Liver (tissue), 9 donors: Measurements from ENCODE around the gene ADCY4. TPM values are rescaled to one million over a fixed set of nuclear protein-coding genes. Genes with fewer than 3 reads are reported as not detected.

Source experiments
- DNase-seq: peaks from one replicate; pipeline ENCODE4 v3.0.0-alpha.2; 2017; ENCODE audit warnings: low spot score
- H3K27ac ChIP-seq, 2 donors: one replicate each; pipeline ENCODE4 v1.7.0; 2013; ENCODE audit warnings: inconsistent platforms in 2 of 2, low read length in 2 of 2, control low read depth in 1 of 2, low read depth in 1 of 2, mild to moderate bottlenecking in 1 of 2
- H3K27me3 ChIP-seq, 4 donors: one replicate each; pipeline versions ENCODE4 v1.6.1 to v1.7.0; 2013; ENCODE audit warnings: low read length in 3 of 4, inconsistent platforms in 1 of 4, mild to moderate bottlenecking in 1 of 4, moderate library complexity in 1 of 4; ENCODE audit not compliant: control insufficient read depth in 4 of 4, insufficient read depth in 4 of 4
- H3K36me3 ChIP-seq, 4 donors: one replicate each; pipeline versions ENCODE4 v1.6.1 to v1.7.0; 2013; ENCODE audit warnings: low read length in 3 of 4, mild to moderate bottlenecking in 3 of 4, low read depth in 1 of 4, moderate library complexity in 1 of 4; ENCODE audit not compliant: control insufficient read depth in 4 of 4, insufficient read depth in 3 of 4
- H3K4me1 ChIP-seq, 4 donors: one replicate each; pipeline versions ENCODE4 v1.6.1 to v1.7.0; 2013; ENCODE audit warnings: low read length in 3 of 4, mild to moderate bottlenecking in 3 of 4, moderate library complexity in 1 of 4; ENCODE audit not compliant: control insufficient read depth in 4 of 4, insufficient read depth in 4 of 4
- H3K4me3 ChIP-seq, 3 donors: one replicate each; pipeline versions ENCODE4 v1.6.1 to v1.7.0; 2013; ENCODE audit warnings: low read length in 3 of 3, control low read depth in 1 of 3, low read depth in 1 of 3, mild to moderate bottlenecking in 1 of 3
- H3K9ac ChIP-seq, 2 donors: one replicate each; pipeline ENCODE4 v1.7.0; 2013; ENCODE audit warnings: low read length in 2 of 2, mild to moderate bottlenecking in 2 of 2, moderate library complexity in 2 of 2, control low read depth in 1 of 2, low read depth in 1 of 2
- H3K9me3 ChIP-seq, 4 donors: one replicate each; pipeline versions ENCODE4 v1.6.1 to v1.7.0; 2013; ENCODE audit warnings: low read length in 3 of 4; ENCODE audit not compliant: control insufficient read depth in 4 of 4
- EGR1 ChIP-seq, 2 donors: IDR thresholded peaks; 2 replicates each; pipeline ENCODE4 v1.6.1; 2016 to 2018; ENCODE audit warnings: antibody characterized with exemption in 2 of 2, low read depth in 2 of 2
- FOXA1 ChIP-seq: IDR thresholded peaks from 2 replicates; pipeline ENCODE4 v1.6.1; 2016; ENCODE audit warnings: antibody characterized with exemption
- FOXA2 ChIP-seq: IDR thresholded peaks from 2 replicates; pipeline ENCODE4 v1.6.1; 2016; ENCODE audit warnings: antibody characterized with exemption
- HNF4A ChIP-seq, 2 donors: conservative IDR thresholded peaks; 2 replicates each; pipeline ENCODE4 v1.6.1; 2016; ENCODE audit warnings: antibody characterized with exemption in 2 of 2, mild to moderate bottlenecking in 2 of 2
- HNF4G ChIP-seq: IDR thresholded peaks from 2 replicates; pipeline ENCODE4 v1.6.1; 2016; ENCODE audit warnings: antibody characterized with exemption
- RAD21 ChIP-seq, 2 donors: IDR thresholded peaks; 2 replicates each; pipeline ENCODE4 v1.6.1; 2016; ENCODE audit warnings: antibody characterized with exemption in 2 of 2, mild to moderate bottlenecking in 2 of 2
- RXRA ChIP-seq, 2 donors: IDR thresholded peaks; 2 replicates each; pipeline ENCODE4 v1.6.1; 2017 to 2018; ENCODE audit warnings: antibody characterized with exemption in 2 of 2, mild to moderate bottlenecking in 1 of 2
- SP1 ChIP-seq: IDR thresholded peaks from 2 replicates; pipeline ENCODE4 v1.6.1; 2018; ENCODE audit warnings: antibody characterized with exemption, mild to moderate bottlenecking
- TAF1 ChIP-seq: conservative IDR thresholded peaks from 2 replicates; pipeline ENCODE4 v1.6.1; 2016; ENCODE audit warnings: antibody characterized with exemption, mild to moderate bottlenecking
- YY1 ChIP-seq: IDR thresholded peaks from 2 replicates; pipeline ENCODE4 v1.6.1; 2016; ENCODE audit warnings: antibody characterized with exemption, mild to moderate bottlenecking
- WGBS: extraction: QIAGEN DNeasy Blood & Tissue Kit; methylation state at CpG from one replicate; pipeline ENCODE4 v1.1.7; 2013; 5-methylcytosine and 5-hydroxymethylcytosine counted together
- polyA plus RNA-seq, 2 donors: library from polyadenylated mRNA; stranded (reverse) in 1 of 2; unstranded in 1 of 2; fragments of 200-250 nt in 1 of 2; fragments of >200 nt in 1 of 2; fragmentation: Nextera tagmentation in 1 of 2; extraction: Ambion mirVana in 1 of 2; gene quantifications; one replicate each; pipeline versions ENCODE4 v1.2.1 to v1.2.3, GENCODE V29; 2013 to 2015
- total RNA-seq, 2 donors: library from RNA; depleted of rRNA; stranded (reverse); fragments of >200 nt; gene quantifications; one replicate each; pipeline ENCODE4 v1.2.3, GENCODE V29; 2014
- TF ChIP-seq, protein P1 (sequence below): IDR thresholded peaks from 2 replicates; pipeline ENCODE4 v1.6.1; 2016; ENCODE audit warnings: antibody characterized with exemption, mild to moderate bottlenecking
- TF ChIP-seq, protein P2 (sequence below): fragments of 150-350 bp; IDR thresholded peaks from 2 replicates; pipeline ENCODE4 v1.5.1; 2017; ENCODE audit warnings: improper control_type of control experiment, low read depth, low read length; ENCODE audit not compliant: missing input control
- TF ChIP-seq, protein P3 (sequence below): IDR thresholded peaks from 2 replicates; pipeline ENCODE4 v1.6.1; 2016; ENCODE audit warnings: antibody characterized with exemption
- TF ChIP-seq, protein P4 (sequence below): IDR thresholded peaks from 2 replicates; pipeline ENCODE4 v1.6.1; 2016; ENCODE audit warnings: antibody characterized with exemption
- TF ChIP-seq, protein P5 (sequence below): IDR thresholded peaks from 2 replicates; pipeline ENCODE4 v1.6.1; 2016; ENCODE audit warnings: antibody characterized with exemption
- donor health status: healthy.
- donor health status: healthy.
- donor health status: healthy.
- donor health status: healthy.
- donor health status: healthy.

ADCY4 gene
- total and polyA plus RNA-seq, 4 donors = 2.2 to 7.2 (median 4.0) TPM

DNA sequence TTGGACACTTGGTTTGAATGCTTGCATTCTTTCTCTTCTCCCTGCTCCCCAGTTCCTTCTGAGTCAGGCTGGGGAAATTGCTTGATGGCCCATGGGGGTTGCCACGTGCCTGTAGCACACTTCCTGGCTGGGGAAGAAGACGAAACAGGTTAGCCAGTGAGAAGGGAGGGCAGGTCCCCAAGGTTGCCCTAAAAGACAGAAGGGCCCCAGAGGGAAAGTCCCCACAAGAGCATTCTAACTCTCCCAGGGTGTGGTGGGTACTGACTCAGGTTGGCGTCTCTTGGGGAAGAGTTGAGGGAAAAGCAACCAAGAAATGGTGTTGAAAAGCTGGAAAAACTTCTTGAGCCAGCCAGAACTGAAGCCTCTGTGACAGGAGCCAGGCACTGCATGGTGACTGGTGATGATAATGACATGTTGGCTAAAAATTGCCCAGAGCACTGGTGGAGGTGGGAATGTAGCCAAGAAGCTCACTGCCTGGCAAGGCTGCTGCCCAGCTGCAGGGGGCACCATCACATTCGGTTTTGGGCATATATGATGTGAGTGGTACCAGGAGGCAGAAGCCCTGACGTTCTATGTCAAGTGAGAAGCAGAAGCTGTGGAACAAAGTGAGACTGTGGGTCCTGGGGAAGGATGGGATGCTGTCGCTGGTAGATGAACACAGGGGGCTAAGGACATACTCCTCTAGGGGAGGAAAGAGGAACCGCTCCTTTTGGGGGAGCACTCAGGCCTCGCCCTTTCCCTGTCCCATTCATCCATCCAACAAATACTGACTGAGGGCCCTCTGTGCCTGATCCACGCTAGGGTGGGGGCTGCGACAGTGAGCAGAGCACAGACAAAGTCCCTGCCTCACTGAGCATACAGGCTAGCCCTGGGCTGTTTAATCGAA lies 55.3 kb downstream of the ADCY4 start:
- DNase-seq = no peak
- H3K4me1 ChIP-seq = peaks cover 0 to 9% (median 8%) of the 10 kb centered on the region in 4 donors
- no peak overlapping the region for H3K27ac ChIP-seq
- no peaks in the 10 kb centered on the region for H3K27me3 ChIP-seq
- 79% methylated on average over 11 of the region's 11 CpGs for WGBS
- TF ChIP-seq EGR1 (IDR thresholded peaks at IDR 0.05; ENCODE audit: low read depth in 2 of 2) (no peak), RAD21 (IDR thresholded peaks at IDR 0.05) (peak in 1 of 2 donors; percentile 42), HNF4A (conservative IDR thresholded peaks at IDR 0.05) (no peak), TAF1 (no peak)
- TF ChIP-seq, protein P1, sequence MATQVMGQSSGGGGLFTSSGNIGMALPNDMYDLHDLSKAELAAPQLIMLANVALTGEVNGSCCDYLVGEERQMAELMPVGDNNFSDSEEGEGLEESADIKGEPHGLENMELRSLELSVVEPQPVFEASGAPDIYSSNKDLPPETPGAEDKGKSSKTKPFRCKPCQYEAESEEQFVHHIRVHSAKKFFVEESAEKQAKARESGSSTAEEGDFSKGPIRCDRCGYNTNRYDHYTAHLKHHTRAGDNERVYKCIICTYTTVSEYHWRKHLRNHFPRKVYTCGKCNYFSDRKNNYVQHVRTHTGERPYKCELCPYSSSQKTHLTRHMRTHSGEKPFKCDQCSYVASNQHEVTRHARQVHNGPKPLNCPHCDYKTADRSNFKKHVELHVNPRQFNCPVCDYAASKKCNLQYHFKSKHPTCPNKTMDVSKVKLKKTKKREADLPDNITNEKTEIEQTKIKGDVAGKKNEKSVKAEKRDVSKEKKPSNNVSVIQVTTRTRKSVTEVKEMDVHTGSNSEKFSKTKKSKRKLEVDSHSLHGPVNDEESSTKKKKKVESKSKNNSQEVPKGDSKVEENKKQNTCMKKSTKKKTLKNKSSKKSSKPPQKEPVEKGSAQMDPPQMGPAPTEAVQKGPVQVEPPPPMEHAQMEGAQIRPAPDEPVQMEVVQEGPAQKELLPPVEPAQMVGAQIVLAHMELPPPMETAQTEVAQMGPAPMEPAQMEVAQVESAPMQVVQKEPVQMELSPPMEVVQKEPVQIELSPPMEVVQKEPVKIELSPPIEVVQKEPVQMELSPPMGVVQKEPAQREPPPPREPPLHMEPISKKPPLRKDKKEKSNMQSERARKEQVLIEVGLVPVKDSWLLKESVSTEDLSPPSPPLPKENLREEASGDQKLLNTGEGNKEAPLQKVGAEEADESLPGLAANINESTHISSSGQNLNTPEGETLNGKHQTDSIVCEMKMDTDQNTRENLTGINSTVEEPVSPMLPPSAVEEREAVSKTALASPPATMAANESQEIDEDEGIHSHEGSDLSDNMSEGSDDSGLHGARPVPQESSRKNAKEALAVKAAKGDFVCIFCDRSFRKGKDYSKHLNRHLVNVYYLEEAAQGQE = no peak
- TF ChIP-seq, protein P2, sequence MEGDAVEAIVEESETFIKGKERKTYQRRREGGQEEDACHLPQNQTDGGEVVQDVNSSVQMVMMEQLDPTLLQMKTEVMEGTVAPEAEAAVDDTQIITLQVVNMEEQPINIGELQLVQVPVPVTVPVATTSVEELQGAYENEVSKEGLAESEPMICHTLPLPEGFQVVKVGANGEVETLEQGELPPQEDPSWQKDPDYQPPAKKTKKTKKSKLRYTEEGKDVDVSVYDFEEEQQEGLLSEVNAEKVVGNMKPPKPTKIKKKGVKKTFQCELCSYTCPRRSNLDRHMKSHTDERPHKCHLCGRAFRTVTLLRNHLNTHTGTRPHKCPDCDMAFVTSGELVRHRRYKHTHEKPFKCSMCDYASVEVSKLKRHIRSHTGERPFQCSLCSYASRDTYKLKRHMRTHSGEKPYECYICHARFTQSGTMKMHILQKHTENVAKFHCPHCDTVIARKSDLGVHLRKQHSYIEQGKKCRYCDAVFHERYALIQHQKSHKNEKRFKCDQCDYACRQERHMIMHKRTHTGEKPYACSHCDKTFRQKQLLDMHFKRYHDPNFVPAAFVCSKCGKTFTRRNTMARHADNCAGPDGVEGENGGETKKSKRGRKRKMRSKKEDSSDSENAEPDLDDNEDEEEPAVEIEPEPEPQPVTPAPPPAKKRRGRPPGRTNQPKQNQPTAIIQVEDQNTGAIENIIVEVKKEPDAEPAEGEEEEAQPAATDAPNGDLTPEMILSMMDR = peak; percentile 19
- TF ChIP-seq, protein P3, sequence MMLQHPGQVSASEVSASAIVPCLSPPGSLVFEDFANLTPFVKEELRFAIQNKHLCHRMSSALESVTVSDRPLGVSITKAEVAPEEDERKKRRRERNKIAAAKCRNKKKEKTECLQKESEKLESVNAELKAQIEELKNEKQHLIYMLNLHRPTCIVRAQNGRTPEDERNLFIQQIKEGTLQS = no peak
- H3K36me3 ChIP-seq = no peaks in the 10 kb centered on the region
- no peak overlapping the region for H3K9ac ChIP-seq
- H3K4me3 ChIP-seq = no peak overlapping the region
- H3K9me3 ChIP-seq = no peaks in the 10 kb centered on the region

DNA sequence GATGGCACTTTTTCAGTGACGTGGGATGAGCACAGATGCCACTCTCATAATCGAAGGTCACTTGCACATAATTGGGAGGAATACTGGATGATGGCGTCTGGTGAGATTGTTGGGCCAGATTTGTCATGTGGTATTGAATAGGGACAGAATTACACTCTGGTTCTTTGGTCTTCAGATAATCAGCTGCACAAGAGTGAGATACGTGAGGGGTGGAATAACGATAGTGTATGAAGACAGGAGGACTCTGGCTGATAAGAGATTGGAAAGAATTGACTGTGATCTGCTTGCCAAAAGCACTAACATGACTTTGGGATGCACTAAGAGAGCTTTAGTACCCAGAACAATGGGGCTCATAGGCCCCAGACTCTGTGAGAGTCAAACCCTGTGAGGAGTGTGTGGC lies 56.4 kb downstream of the ADCY4 start:
- no peaks in the 10 kb centered on the region for H3K27me3 ChIP-seq
- H3K4me3 ChIP-seq = no peak overlapping the region
- no peaks in the 10 kb centered on the region for H3K9me3 ChIP-seq
- H3K9ac ChIP-seq = no peak overlapping the region
- peak overlapping the region in 1 of 2 donors; percentile 1 for H3K27ac ChIP-seq
- peaks cover 0 to 16% (median 8%) of the 10 kb centered on the region in 4 donors for H3K4me1 ChIP-seq
- no peaks in the 10 kb centered on the region for H3K36me3 ChIP-seq
- DNase-seq = no peak
- TF ChIP-seq SP1 (no peak), EGR1 (IDR thresholded peaks at IDR 0.05; ENCODE audit: low read depth in 2 of 2) (no peak), HNF4G (no peak), HNF4A (conservative IDR thresholded peaks at IDR 0.05) (no peak), FOXA1 (no peak), RAD21 (IDR thresholded peaks at IDR 0.05) (no peak), TAF1 (no peak), YY1 (no peak), RXRA (IDR thresholded peaks at IDR 0.05) (no peak), FOXA2 (no peak)
- TF ChIP-seq, protein P4, sequence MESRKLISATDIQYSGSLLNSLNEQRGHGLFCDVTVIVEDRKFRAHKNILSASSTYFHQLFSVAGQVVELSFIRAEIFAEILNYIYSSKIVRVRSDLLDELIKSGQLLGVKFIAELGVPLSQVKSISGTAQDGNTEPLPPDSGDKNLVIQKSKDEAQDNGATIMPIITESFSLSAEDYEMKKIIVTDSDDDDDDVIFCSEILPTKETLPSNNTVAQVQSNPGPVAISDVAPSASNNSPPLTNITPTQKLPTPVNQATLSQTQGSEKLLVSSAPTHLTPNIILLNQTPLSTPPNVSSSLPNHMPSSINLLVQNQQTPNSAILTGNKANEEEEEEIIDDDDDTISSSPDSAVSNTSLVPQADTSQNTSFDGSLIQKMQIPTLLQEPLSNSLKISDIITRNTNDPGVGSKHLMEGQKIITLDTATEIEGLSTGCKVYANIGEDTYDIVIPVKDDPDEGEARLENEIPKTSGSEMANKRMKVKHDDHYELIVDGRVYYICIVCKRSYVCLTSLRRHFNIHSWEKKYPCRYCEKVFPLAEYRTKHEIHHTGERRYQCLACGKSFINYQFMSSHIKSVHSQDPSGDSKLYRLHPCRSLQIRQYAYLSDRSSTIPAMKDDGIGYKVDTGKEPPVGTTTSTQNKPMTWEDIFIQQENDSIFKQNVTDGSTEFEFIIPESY = no peak
- TF ChIP-seq, protein P2 = no peak
- TF ChIP-seq, protein P3 = no peak
- TF ChIP-seq, protein P1 = no peak
- TF ChIP-seq, protein P5, sequence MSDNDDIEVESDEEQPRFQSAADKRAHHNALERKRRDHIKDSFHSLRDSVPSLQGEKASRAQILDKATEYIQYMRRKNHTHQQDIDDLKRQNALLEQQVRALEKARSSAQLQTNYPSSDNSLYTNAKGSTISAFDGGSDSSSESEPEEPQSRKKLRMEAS = no peak
- 94% methylated on average over 5 of the region's 5 CpGs for WGBS
